Testis (tissue), 2 donors: ENCODE results near the gene WFDC12.

Experiments
- CTCF ChIP-seq, 3 experiments: fragments of 450-650 bp in 2 of 3; fragments of 200-600 bp in 1 of 3; sonication (generic) in 1 of 3; IDR thresholded peaks; one replicate each; pipeline ENCODE4 v1.5.1; 2016 to 2019; ENCODE audit warnings: antibody characterized with exemption in 3 of 3, mild to moderate bottlenecking in 2 of 3, moderate library complexity in 1 of 3
- POLR2A ChIP-seq: fragments of 450-650 bp; IDR thresholded peaks from one replicate; pipeline ENCODE4 v1.6.1; 2017; ENCODE audit warnings: antibody characterized with exemption, mild to moderate bottlenecking, moderate library complexity

GRCh38 chr20:45115829-45116228, 8.4 kb downstream of the WFDC12 start:
- TF ChIP-seq CTCF (IDR thresholded peaks at IDR 0.05) (no peak), POLR2A (no peak)
